Inflammatory macrophage treated with lipopolysaccharide for 1 hour (primary cell): ENCODE results near the gene MSTO1.
"Not testable (repeated sequence)": the region's sequence is repeated elsewhere in the genome, so short reads cannot be mapped to it uniquely, and the experiment has no call there.

Experiments used
- DNase-seq, 2 donors: peaks; one replicate each; pipeline ENCODE4 v3.0.0-alpha.2; 2020 to 2022

MSTO1 gene

DNA sequence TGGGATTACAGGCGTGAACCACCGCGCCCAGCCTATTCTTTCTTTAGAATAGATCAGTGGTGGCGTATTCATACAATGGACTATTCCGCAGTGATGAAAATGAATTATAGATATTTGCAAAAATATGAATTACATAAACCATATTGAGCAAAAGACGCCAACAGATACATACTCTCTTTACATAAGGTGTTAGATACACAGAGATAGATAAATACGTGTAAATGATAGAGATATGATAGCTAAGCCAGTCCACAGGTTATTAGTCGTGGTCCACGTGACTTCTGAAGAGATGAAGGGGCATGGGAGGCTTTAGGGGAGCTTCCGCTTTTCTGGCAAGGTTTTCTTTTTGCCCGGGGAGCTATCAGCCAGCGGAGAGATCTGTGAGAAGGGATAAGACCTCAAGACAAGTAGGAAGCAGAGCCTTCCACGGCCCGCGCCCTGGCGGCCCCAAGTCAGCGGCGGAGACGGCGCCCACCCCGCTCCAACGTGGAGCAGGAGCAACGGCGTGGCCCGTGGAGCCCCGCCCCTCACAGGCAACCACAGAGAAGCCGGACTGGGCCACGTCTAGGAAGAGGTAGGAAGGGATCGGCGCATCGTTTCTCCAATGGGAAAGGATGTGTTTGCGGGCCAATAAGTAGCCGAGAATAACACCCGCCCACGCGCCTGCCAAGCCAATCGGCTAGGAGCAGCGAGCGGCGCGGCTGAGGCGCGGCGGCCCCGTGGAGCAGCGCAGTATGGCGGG lies at the start of gene MSTO1:
Gene MSTO1 (plus strand): TSS at position 704 of the 742 bp plus-strand sequence. CDS start 31 bp downstream, at position 735.
- DNase-seq = peak; percentile 99

DNA sequence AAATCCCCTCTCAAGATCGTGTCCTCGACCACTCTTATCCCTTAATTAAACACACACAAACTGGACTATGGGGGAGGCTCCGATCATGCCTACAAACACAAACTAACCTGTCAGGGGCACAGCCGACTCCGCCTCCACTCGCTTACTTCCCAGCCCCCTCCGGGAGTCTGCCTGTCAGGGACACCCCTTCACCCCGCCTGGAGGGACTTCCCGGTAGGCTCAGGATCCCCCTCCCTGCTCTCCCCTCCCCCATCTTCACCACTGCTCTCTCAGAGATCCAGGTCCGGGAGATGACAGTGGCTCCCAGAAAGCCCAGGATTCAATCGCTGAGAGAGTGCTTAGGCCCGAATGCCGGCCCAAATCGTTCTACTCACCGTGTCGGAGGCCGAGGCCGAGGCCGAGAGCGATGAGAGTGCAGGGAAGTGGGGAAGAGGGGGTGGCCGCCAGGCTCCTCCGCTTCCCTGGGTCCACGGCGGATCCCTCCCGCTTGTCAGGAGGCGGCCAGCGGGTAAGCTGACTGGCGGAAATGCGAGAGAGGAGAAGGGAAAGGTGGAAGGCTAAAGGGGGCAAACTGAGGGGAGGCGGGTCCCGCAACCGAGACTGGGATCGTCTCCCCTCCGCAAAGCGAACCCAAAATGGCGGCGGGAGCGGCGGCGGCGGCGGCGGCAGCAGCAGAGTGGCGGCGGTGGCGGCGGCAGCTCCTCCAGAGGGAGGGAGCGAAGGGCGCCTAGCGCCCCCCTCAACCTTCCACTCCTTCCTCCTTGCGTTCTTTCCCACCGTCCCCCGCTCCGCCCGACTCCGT lies 48.0 kb upstream of the MSTO1 start:
- peak; percentile 9 to 42 for DNase-seq

DNA sequence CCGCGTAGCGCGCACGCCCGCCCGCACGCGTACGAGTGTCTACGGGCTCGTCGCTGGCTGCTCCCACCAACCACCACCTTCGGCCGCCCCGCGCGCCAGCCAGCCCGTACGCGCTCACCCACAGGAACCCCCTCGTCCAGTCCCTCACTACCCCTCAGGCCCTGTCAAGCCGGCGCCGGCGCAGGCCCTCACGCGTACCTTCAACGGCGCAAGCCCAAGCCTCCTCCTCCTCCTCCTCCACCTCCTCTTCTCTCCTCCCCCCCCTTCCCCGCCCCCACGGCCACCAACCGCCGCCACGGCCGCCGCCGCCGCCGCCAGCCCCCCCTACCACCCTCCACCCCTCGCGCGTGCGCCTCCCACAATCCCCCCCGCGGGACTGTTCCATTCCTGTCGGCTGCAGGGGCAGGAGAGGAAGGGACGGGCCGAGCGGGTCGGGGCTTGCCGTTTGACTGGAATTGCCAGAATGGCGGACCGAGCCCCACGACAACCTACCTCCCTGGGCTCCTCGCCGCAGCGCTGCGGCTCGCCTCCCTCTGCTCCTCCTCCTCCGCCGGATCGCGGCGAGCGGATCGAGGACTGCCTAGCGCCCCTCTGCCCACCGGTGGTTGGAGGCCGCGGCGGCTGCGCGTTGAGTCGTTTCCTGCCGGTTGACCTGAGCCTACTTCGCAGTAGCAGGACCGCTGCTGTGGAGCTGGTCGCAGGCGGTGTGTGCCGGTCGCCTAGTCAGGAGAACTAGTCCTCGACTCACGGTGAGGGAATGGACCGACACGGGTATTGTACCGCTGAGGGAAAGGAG lies 47.2 kb upstream of the MSTO1 start, which contains the start of gene ASH1L:
Gene ASH1L (minus strand): TSS at position 223 of the 796 bp plus-strand sequence. CDS start 41,284 bp downstream, outside the sequence.
- DNase-seq = peak; percentile 82 to 89

DNA sequence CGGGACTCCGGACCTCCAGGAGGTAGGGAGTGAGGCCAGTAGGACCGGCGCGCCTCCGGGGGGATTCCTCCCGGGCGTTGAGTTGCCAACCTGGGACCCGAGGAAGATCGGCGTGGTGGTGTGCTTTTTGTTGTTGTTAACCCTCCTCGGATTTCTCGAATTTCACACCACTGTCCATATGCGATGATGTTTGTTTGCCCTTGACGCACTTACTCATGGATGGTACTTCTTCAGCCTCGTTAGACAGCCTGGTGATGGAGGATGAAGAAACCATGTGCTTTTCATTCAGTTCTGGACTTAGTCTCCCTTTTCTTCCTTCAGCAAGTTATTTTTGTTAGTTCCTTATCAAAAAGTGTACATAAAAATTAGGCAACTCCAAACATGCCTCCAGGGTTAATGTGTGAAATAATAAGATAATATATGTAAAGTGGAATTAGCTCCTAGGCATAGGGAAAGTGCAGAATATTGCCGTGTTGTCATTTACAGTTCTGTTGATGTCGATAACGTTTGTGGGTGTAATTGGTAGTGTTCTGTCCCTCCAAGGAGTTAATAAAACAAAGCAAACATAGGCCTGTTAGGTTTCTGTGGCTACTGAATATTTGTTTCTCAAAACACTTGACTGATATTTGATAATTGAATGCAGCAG lies 46.5 kb upstream of the MSTO1 start:
- peak; percentile 11 to 14 for DNase-seq

DNA sequence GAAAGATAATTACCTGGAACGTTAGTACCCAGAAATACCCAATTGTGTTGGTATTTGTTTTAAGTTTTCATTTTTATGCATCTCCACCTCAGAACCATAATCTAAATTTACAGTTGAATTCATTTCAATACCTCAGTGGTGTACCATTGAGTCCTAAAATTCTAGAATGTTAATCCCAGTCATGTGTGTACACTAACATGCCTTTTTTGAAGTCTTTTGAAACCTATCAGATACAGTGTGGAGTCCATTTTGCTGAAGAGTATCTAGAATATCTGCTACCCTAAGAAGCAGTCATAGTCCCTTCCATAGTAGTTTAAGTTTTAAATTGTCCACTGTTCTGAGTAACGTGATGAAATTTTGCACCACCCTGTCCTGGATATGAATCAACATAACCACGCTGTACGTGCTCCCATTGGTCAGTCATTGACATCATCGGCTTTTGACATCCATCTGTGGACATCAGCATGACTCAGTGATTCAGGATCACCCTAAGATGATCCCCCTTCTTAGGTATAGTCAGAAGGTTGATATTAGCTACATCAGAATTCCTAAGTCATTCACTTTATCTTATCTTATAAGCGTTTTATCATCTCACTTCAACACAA lies 39.9 kb upstream of the MSTO1 start:
- peak; percentile 49 to 50 for DNase-seq

DNA sequence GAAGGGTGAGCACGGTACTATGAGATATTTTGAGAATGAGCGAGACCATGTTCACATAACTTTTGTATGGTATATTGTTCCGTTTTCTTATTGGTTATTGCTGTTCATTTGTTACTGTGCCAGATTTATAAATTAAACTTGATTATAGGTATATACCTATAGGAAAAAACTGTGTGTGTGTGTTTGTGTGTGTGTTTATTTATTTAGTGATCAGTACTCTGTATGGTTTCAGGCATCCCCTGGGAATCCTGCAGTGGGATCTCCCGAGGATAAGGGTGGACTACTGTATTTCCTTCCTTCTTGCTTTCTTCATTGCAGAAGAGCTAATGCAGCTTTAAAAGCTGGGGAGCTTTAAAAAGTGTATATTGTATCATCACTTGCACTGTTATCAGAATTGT lies 39.4 kb upstream of the MSTO1 start:
- no peak for DNase-seq

DNA sequence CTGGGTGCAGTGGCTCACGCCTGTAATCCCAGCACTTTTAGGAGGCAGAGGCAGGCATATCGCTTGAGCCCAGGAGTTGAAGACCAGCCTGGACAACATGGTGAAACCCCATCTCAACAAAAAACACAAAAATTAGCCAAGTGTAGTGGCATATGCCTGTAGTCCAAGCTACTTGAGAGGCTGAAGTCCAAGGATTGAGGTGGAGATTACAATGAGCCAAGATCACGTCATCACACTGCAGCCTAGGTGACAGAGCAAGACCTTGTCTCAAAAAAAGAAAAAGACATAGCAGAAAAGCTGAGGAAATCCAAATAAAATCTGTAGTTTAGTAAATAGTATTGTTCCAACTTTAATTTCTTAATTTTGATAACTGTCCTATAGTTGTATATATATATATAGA lies 35.9 kb upstream of the MSTO1 start:
- DNase-seq = no peak

DNA sequence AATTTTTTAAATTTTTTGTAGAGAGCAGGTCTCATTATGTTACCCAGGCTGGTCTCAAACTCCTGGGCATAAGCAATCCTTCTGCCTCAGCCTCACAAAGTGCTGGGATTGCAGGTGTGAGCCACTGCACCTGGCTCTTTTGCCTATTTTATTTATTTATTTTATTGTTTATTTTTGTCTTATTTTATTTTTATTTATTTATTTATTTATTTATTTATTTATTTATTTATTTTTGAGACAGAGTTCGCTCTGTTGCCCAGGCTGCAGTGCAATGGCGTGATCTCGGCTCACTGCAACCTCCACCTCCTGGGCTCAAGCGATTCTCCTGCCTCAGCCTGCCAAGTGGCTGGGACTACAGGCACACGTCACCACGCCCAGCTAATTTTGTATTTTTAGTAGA lies 34.4 kb upstream of the MSTO1 start:
- DNase-seq = not testable (repeated sequence)

DNA sequence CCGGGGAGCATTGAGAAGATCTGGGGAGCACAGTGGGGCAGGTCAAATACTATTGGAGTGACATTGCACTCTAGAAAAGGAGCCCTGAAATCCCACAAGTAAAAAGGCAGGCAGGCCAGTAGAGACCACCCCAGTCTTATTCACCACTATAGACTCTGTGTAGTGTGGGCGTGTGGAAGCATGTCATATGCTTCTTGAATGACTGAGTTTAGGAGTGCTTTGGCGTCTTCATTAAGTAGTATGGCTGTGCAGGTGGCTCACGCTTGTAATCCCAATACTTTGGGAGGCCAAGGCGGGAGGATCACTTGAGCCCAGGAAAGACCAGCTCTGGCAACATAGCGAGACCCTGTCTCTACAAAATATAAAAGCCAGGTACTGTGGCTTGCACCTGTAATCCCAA lies 26.2 kb upstream of the MSTO1 start:
- not testable (repeated sequence) for DNase-seq

DNA sequence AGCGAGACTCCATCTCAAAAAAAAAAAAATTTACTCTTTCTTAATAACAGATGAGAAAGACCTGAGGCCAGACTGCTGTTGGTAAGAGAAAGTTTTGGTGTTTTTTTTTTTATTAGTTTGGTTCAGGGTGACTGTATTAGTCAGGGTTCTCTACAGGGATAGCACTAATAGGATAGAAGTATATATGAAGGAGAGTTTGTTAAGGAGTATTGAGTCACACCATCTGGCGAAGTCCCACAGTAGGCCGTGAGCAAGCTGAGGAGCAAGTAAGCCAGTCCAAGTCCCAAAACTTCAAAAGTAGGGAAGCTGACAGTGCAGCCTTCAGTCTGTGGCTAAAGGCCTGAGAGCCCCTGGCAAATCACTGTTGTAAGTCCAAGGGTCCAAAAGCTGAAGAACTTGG lies 20.7 kb upstream of the MSTO1 start:
- not testable (repeated sequence) for DNase-seq

DNA sequence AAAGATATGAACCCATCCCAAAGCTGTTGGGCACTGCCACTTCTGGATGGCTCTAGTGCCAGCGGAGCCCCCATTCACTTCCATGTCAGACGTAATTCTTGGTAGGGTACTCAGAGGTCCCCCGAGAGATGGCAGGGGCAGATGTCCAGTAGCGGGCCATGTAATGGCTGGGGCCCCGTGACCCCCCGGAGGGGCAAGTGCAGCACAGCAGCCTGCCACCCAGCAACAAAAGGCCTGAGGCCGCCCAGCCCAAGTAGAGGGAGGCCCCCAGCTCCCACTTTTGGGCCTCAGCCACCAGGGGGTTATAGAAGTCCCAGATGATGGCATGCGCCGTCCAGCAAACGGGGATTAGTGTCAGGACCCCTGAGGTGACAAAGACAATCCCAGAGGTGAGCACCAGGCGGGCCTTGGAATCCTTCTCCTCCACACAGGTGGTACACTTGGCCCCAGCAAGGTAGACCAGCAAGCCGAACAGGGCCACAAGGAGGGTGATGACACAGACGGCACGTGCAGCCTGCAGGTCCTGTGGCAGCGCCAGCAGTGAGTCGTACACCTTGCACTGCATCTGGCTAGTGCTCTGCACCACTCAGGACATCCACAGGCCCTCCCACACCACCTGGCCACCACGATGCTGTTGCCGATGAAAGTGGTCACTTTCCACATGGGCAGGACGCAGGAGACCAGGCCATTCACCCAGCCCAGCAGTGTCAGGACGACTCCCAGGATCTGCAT lies 19.3 kb upstream of the MSTO1 start:
- not testable (repeated sequence) for DNase-seq

DNA sequence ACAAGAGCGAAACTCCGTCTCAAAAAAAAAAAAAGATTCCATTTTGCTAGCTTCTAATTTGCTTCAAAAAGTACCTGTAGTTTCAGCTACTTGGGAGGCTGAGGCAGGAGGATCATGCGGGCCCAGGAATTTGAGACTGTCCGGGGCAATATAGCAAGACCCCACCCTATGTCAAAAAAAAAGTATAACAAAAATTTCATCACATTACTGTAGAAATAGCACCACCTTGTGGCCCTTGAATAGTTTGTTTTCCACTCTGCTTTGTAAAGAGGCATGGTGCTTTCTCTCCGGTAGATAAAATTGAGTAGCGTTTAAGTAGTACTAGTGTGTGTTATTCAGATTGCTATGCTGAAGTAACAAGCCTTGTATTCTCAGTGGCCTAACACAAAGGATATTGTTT lies 18.2 kb upstream of the MSTO1 start:
- DNase-seq = peak; percentile 44 to 80

DNA sequence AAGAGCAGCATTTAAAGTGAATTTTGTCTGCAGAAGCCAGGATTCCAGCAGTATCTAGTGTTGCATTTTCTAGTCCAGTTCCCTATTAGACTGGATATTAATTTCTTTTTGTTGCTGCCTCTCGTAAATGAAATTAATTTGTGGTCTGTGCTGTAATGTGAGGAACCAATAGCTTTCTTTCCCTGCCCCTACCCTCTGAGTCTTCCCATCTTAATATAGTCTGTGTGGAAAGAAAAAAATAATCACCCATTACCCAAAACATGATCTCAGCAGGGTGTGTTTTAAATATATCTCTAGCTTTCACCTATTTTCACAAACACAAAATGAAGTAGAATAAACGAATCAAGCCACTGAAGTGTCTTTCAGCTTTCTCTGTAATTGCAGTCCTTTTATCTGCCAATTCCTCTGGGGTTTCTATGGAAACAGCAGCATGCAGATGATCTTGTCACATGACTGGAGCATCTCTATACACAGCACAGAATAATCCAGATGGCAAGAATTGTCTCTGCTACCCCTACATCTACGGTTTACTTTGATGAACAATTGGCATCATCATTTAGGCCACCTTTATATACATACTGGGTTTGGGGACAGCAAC lies 14.0 kb upstream of the MSTO1 start:
- DNase-seq = not testable (repeated sequence)

DNA sequence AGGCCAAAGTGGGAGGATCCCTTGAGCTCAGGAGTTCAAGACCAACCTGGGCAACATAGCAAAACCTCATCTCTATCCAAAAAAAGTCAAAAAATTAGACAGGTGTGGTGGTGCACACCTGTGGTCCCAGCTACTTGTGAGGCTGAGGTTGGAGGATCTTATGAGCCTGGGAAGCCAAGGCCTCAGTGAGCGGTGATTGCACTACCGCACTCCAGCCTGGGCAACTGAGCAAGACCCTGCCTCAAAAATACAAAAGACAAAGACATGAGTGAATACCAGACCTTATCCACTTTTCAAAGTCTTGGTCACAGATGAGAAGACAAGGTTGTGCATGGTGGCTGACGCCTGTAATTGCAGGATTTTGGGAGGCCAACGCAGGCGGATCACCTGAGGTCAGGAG lies 13.2 kb upstream of the MSTO1 start:
- DNase-seq = no peak

DNA sequence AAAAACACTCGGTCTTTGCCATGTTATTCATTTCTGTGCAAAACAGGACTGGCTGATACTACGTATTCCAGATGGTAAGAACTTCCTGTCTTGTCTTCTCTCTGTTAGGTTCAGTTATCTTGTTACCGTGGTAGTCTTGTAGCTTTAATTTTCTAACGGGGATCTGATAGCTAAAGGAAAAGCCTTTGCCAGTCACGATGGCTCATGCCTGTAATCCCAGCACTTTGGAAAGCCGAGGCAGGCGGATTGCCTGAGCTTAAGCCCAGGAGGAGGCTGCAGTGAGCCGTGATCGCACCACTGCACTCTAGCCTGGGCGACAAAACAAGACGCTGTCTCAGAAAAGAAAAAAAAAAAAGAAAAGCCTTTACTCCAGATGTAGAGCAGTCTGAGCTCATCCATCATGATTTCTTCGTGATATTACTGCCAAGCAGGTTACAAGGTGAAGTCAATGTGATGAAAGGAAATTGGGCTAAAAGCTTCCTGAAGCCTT lies 11.1 kb upstream of the MSTO1 start:
- no peak for DNase-seq

DNA sequence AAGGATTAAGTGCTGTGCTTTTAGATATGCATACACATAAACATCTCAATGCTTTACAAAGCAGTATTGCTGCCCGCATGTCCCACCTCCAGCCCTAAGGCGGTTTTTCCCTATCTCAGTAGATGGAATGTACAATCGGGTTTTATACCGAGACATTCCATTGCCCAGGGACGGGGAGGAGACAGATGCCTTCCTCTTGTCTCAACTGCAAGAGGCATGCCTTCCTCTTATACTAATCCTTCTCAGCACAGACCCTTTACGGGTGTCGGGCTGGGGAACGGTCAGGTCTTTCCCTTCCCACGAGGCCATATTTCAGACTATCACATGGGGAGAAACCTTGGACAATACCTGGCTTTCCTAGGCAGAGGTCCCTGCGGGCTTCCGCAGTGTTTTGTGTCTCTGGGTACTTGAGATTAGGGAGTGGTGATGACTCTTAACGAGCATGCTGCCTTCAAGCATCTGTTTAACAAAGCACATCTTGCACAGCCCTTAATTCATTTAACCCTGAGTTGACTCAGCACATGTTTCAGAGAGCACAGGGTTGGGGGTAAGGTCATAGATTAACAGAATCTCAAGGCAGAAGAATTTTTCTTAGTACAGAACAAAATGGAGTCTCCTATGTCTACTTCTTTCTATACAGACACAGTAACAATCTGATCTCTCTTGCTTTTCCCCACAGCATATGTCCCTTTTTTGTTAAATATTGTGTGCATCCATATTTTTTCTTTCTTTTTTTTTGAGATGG lies 10.0 kb upstream of the MSTO1 start:
- not testable (repeated sequence) for DNase-seq

DNA sequence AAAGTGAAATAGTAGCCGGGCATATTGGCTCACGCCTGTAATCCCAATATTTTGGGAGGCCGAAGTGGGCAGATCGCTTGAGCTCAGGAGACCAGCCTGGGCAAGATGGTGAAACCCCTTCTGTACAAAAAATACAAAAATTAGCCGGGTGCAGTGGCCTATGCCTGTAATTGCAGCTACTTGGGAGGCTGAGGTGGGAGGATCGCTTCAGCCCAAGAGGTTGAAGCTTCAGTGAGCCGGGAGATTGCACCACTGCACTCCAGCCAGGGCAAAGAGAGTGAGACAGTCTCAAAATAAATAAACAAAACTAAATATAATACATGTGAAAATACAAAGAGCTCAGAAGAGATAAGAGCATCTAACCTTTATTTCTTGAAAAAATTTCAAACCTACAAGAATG lies 2.3 kb upstream of the MSTO1 start:
- DNase-seq = peak in 1 of 2 donors; percentile 3

DNA sequence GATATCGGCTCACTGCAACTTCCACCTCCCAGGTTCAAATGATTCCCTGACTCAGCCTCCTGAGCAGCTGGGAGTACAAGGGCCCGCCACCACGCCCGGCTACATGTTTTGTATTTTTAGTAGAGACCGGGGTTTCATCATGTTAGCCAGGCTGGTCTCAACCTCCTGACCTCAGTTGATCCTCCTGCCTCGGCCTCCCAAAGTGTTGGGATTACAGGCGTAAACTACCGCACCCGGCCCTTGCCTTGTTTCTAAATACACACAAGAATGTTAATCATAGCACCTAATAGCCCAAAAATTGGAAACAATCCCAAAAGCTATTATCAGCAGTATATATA lies 1.2 kb upstream of the MSTO1 start:
- no peak for DNase-seq

DNA sequence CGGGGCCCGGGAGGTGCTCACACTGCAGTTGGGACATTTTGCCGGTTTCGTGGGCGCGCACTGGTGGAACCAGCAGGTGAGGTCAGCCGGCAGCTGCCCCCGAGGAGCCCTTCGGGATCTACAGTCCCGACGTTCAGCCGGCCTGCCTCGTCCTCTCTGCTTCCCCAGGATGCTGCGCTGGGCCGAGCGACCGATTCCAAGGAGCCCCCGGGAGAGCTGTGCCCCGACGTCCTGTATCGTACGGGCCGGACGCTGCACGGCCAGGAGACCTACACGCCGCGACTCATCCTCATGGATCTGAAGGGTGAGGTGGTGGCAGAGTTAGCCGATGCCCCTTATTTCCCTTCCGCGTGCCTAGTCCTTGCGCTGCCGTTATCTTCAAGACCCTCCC lies 234 bp downstream of the MSTO1 start:
- not testable (repeated sequence) for DNase-seq

DNA sequence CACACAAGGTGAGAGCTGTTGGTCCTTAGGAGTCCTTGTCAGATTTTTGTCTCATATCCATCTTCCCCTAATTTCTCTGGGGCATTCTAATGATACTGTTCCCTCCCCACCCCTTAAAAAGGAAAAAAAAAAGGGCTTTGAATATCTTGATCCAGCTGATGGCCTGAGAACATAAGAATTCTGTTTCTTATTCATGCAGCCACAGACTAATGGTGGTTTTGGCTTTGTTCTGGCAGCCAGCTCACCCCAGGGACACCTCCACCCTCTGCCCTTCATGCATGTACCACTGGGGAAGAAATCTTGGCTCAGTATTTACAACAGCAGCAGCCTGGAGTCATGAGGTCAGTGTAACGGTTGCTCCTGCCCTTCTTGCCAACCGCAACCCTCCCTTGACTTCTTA lies 3.2 kb downstream of the MSTO1 start:
- DNase-seq = not testable (repeated sequence)
